CD1c-positive myeloid dendritic cell (primary cell): ENCODE measurements around the gene RNU6-9.
"Not testable (repeated sequence)": the region's sequence is repeated elsewhere in the genome, so short reads cannot be mapped to it uniquely, and the experiment has no call there.

Experiments
- DNase-seq: peaks from one replicate; pipeline ENCODE4 v3.0.0-alpha.2; 2016; ENCODE audit errors: extremely low spot score

RNU6-9 gene

GRCh38 chr19:892894-893689 lies at the start of gene RNU6-9, which contains the start of gene MED16:
TSS of gene RNU6-9 (plus strand) at chr19:893484.
TSS of gene MED16 (minus strand) at chr19:893187. CDS start at chr19:891131, 2,056 bp downstream.
- DNase-seq = peak; percentile 97

- no peak for DNase-seq
These were observed 49.3 kb upstream of the RNU6-9 start for GRCh38 chr19:843836-844545.

GRCh38 chr19:844546-844971 lies 48.7 kb upstream of the RNU6-9 start:
- DNase-seq = no peak

GRCh38 chr19:845707-846521 lies 47.4 kb upstream of the RNU6-9 start:
- no peak for DNase-seq

- peak; percentile 37 for DNase-seq
These were observed 44.8 kb upstream of the RNU6-9 start for GRCh38 chr19:848386-848921.

- DNase-seq = not testable (repeated sequence)
These were observed 44.1 kb upstream of the RNU6-9 start for GRCh38 chr19:849195-849594.

GRCh38 chr19:850221-850978 lies 42.9 kb upstream of the RNU6-9 start:
- peak; percentile 67 for DNase-seq

- DNase-seq = no peak
These were observed 42.3 kb upstream of the RNU6-9 start for GRCh38 chr19:850979-851335.

GRCh38 chr19:852136-853013 lies 40.9 kb upstream of the RNU6-9 start, which contains the start of gene ELANE:
TSS of gene ELANE (plus strand) at chr19:852303. CDS start at chr19:852329, 26 bp downstream.
- DNase-seq = no peak

- DNase-seq = no peak
These were observed 40.2 kb upstream of the RNU6-9 start for GRCh38 chr19:853014-853585.

- DNase-seq = not testable (repeated sequence)
These were observed 39.6 kb upstream of the RNU6-9 start for GRCh38 chr19:853614-854220.

GRCh38 chr19:854549-854948 lies 38.7 kb upstream of the RNU6-9 start:
- DNase-seq = no peak

GRCh38 chr19:855142-855541 lies 38.1 kb upstream of the RNU6-9 start:
- DNase-seq = no peak

- no peak for DNase-seq
These were observed 37.6 kb upstream of the RNU6-9 start for GRCh38 chr19:855566-856120.

- no peak for DNase-seq
These were observed 35.0 kb upstream of the RNU6-9 start for GRCh38 chr19:858284-858683.

GRCh38 chr19:858868-859843 lies 34.1 kb upstream of the RNU6-9 start, which contains the start of gene CFD:
TSS of gene CFD (plus strand) at chr19:859664. CDS start at chr19:859690, 26 bp downstream.
- DNase-seq = peak; percentile 68

- no peak for DNase-seq
These were observed 32.0 kb upstream of the RNU6-9 start for GRCh38 chr19:861141-861755.
